AG09319 (cell line): Measurements from ENCODE around the gene RYR3.

Source experiments
- DNase-seq: peaks from one replicate; pipeline ENCODE4 v3.0.0-alpha.2; 2010; ENCODE audit warnings: low read depth; ENCODE audit errors: extremely low read depth
- TF ChIP-seq, protein P1 (sequence below): IDR thresholded peaks from 2 replicates; pipeline ENCODE4 v1.5.1; 2011; ENCODE audit warnings: low read depth, mild to moderate bottlenecking, inconsistent platforms, low read length, moderate library complexity

Gene RYR3

DNA sequence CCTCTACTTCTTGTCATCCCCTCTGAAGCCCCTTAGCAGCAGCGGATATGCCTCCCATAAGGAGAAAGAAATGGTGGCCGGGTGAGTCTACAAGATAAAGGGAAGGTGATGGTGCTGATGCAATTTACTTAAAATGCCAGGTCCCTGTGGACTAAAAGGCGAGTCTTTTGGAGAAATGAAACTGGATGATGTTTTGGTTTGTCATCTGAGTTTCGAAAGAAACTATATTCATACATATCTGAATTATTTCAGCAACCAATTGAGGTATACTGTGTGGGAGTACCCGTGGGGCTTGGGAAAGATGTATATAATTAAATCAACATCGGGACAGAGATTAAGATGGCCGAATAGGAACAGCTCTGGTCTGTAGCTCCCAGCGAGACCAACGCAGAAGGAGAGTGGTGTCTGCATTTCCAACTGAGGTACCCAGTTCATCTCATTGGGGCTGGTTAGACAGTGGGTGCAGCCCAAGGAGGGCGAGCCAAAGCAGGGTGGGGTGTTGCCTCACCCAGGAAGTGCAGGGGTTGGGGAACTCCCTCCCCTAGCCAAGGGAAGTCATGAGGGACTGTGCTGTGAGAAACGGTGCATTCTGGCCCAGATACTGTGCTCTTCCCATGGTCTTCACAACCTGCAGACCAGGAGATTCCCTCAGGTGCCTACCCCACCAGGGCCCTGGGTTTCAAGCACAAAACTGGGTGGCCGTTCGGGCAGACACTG lies 446.9 kb downstream of the RYR3 start:
- TF ChIP-seq, protein P1, sequence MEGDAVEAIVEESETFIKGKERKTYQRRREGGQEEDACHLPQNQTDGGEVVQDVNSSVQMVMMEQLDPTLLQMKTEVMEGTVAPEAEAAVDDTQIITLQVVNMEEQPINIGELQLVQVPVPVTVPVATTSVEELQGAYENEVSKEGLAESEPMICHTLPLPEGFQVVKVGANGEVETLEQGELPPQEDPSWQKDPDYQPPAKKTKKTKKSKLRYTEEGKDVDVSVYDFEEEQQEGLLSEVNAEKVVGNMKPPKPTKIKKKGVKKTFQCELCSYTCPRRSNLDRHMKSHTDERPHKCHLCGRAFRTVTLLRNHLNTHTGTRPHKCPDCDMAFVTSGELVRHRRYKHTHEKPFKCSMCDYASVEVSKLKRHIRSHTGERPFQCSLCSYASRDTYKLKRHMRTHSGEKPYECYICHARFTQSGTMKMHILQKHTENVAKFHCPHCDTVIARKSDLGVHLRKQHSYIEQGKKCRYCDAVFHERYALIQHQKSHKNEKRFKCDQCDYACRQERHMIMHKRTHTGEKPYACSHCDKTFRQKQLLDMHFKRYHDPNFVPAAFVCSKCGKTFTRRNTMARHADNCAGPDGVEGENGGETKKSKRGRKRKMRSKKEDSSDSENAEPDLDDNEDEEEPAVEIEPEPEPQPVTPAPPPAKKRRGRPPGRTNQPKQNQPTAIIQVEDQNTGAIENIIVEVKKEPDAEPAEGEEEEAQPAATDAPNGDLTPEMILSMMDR: no peak
- no peak for DNase-seq

DNA sequence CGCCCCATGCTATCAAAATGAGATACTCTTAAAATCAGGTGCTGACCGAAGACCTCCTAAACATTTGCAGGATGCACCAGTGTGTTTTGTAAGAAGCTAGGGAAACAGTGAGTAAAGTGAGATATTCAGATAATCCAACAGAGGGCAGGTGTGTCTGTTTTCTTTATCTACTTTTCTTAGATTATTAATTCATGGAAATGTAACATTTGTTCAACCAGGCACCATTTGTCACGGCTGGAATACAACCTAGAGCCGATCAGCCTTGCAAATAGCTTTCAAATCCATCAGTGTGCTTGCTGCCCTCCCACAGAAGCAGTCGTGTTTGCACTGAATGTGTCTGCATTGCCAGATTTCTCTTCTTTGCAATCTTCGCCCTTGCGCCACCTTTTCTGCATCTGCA lies 455.6 kb downstream of the RYR3 start:
- TF ChIP-seq, protein P1: no peak
- no peak for DNase-seq

DNA sequence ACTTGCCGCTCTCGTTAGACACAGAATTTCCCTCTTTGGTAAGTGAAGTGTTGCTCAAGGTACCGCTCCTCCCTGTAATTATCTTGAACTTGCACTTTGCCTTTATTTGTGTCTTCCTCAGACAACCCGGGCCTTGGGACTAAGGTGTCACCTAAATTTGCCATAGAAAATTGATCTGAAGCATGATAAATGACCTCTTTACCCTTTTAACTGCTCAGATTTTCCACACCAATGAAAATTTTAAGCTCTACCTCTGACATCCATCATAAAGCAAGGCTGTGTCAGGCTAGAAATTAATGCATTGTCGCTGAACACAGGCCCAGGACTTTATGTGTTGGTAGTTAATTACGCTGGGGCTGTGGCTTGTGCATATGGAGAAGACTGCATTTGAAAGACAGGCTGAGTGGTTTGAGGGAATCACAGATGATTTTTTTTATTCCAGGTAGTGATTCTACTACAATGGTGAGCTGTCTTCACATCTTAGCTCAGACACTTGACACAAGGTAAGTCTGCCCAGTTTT lies 458.0 kb downstream of the RYR3 start:
- TF ChIP-seq, protein P1: no peak
- no peak for DNase-seq

DNA sequence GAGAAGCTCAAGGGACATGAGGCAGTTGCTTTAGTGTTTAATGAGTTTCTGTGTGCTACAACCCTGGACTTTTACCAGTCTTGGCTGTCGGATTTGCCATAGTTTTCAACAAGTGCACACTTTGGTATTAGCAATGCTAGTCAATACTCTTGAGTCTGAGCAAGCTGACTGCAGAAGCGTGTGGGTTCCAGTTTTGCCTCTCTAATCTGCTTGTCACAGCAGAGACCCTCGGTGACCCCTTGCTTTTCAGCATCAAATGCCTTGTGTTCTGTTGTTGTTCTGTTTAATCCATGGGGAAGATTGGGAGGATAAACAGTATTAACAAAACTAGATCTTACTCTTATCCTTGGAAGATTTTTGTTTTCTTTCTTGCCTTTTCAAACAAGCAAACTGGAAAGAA lies 463.2 kb downstream of the RYR3 start:
- DNase-seq: no peak
- TF ChIP-seq, protein P1: no peak

DNA sequence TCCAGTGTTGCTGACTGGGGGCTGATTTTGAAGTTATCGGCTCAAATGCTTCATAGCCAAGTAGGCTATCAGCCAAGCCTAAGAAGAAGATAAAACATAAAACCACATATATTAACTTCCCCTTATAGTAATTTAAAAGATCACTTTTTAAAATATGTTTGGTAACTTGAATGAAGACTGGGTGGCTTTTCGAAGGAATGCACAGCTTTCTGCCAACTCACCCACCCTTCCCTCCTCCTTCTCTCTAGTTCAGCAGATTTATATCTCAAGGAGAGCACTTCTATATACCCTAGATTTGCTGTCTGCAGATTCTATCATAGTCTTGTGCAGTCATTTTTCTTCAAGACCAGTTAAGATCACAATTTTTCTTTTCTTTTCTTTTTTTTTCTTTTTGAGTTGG lies 468.1 kb downstream of the RYR3 start:
- TF ChIP-seq, protein P1: no peak
- DNase-seq: no peak

DNA sequence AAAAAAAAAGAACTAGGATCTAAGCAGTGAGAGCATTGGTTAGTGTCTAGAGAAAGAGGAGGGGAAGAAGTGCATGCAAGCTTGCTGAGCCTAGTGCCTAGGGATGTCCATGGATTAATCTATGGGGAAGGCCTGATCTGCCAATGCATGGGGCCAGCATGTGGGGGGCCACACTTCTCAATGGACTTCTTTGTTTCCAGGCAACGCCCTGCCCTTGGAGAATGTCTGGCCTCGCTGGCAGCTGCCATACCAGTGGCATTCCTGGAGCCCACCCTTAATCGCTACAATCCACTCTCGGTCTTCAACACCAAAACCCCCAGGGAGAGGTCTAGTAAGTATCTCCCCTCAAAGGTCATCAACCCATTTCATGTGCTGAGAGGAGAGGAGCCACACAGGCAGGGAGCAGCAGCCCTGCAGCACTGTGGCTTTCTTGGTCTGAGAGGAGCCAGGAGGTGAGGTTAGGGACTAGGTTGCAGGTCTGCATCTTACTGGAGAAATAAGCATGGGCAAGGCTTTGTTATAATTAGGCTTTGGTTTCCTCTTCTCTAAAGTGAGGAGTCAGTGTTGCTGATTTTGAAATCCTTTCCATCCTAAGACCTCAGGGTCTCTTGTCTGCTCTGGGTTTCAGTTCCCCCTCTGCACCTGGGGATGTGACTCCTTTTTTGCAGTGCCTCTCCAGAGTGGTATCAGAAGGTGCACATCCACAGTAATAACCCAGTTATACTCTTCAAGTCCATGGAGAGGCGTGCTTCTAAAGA lies 469.4 kb downstream of the RYR3 start:
- no peak for DNase-seq
- TF ChIP-seq, protein P1: no peak

DNA sequence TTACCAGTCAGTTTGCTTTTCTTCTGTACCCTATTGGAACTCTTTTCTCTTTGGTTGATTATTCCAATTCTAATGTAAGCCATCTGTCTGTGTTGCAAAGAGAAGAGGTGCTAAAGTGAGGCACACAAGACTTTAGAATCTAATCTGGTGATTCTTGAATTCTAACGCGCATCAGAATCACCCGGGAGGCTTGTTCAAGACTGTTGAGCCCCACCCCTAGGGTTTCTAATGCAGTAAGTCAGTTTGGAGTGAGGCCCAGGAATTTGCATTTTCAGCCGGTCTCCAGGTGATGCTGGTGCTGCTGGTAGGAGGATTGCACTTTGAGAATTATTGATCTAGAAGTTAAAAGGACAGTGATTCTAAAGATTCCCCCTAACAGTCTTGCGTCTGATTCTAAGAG lies 472.2 kb downstream of the RYR3 start:
- TF ChIP-seq, protein P1: no peak
- no peak for DNase-seq
